Ureter (tissue), 1 donor: ENCODE data around the gene FSTL3. TPM values are rescaled to one million over a fixed set of nuclear protein-coding genes. Genes with fewer than 3 reads are reported as not detected.

ENCODE experiments used
- total RNA-seq: library from RNA; stranded (reverse); gene quantifications from one replicate; pipeline ENCODE4 v1.2.4, GENCODE V29; 2023
- donor health status: DM: yes; HTN: yes; CAD: no.

FSTL3 gene
- total RNA-seq, 1 donor from 2014 or later: 29.8 TPM

Other genes starting within 250 kb of the FSTL3 start
- 27.6 TPM for gene SHC2, start 215.4 kb upstream of the FSTL3 start, total RNA-seq
- 0.49 TPM for gene MADCAM1, start 179.9 kb upstream of the FSTL3 start, total RNA-seq
- 11.2 TPM for gene TPGS1, start 168.9 kb upstream of the FSTL3 start, total RNA-seq
- gene CDC34, start 144.6 kb upstream of the FSTL3 start, total RNA-seq: 30.8 TPM
- gene GZMM, start 132.3 kb upstream of the FSTL3 start, total RNA-seq: 0.83 TPM
- 273 TPM for gene BSG, start 103.8 kb upstream of the FSTL3 start, total RNA-seq
- not detected for gene HCN2, start 86.5 kb upstream of the FSTL3 start, total RNA-seq
- gene POLRMT, start 42.9 kb upstream of the FSTL3 start, total RNA-seq: 56.4 TPM
- 0.29 TPM for gene FGF22, start 36.5 kb upstream of the FSTL3 start, total RNA-seq
- gene RNF126, start 13.2 kb upstream of the FSTL3 start, total RNA-seq: 54.5 TPM
- not detected for gene PRSS57, start 19.1 kb downstream of the FSTL3 start, total RNA-seq
- 26.0 TPM for gene PALM, start 32.5 kb downstream of the FSTL3 start, total RNA-seq
- gene MISP, start 74.7 kb downstream of the FSTL3 start, total RNA-seq: 2.4 TPM
- 374 TPM for gene PTBP1, start 121.1 kb downstream of the FSTL3 start, total RNA-seq
- gene PLPPR3, start 145.6 kb downstream of the FSTL3 start, total RNA-seq: not detected
- gene AZU1, start 151.4 kb downstream of the FSTL3 start, total RNA-seq: not detected
- not detected for gene PRTN3, start 164.6 kb downstream of the FSTL3 start, total RNA-seq
- gene ELANE, start 175.9 kb downstream of the FSTL3 start, total RNA-seq: 0.81 TPM
- 139 TPM for gene CFD, start 183.3 kb downstream of the FSTL3 start, total RNA-seq
- 63.7 TPM for gene MED16, start 216.8 kb downstream of the FSTL3 start, total RNA-seq
- not detected for gene RNU6-9, start 217.1 kb downstream of the FSTL3 start, total RNA-seq
- 69.5 TPM for gene R3HDM4, start 236.8 kb downstream of the FSTL3 start, total RNA-seq
- gene KISS1R, start 240.9 kb downstream of the FSTL3 start, total RNA-seq: not detected
- gene ARID3A, start 249.6 kb downstream of the FSTL3 start, total RNA-seq: 8.4 TPM